HG03108 (cell line): ENCODE results near the gene NR2C2AP.

Source experiments
- ATAC-seq: cut with Tn5 transposase; IDR thresholded peaks from one replicate; pipeline ENCODE4 v1.9.1; 2021; ENCODE audit warnings: moderate library complexity; ENCODE audit not compliant: unreplicated experiment

The NR2C2AP gene

GRCh38 chr19:19152668-19153384, 50.4 kb downstream of the NR2C2AP start:
- ATAC-seq = no peak

DNA sequence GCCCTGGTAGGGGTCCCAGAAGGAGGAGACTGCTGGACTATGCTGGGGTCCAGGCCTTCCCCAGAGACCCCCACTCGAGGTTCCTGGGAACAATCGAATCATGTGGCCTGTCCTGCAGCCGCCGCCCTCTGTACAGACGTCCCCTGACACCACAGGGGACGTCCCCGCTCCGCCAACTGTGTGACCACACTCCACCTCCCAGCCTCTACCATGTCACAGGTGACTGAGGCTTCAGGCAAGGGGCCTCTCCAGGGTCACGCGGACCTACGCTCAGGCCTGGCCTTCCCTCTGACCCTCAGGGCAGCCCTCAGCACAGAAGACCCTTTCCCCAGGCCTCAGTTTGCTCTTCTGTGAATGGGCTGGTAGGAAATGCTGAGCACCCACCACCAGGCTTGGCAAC, 51.8 kb downstream of the NR2C2AP start:
- ATAC-seq = no peak
